Adrenal gland (tissue), 12 donors: ENCODE data around the gene OR2Y1. TPM values are rescaled to one million over a fixed set of nuclear protein-coding genes. Genes with fewer than 3 reads are reported as not detected.

Experiments
- DNase-seq, 7 donors: peaks; one replicate each; pipeline ENCODE4 v3.0.0-alpha.2; 2019 to 2020
- H3K27ac ChIP-seq, 5 donors: fragments of 200-600 bp; sonication (generic) in 4 of 5; 1 replicate in 3 of 5; 2 replicates in 2 of 5; pipeline versions ENCODE4 v1.5.1 to v1.8.0; 2016 to 2020; ENCODE audit warnings: mild to moderate bottlenecking in 1 of 5
- H3K27me3 ChIP-seq: fragments of 200-600 bp; 2 replicates; pipeline ENCODE4 v1.8.0; 2021
- H3K36me3 ChIP-seq, 2 donors: fragments of 200-600 bp; replicated peaks in 1 of 2; 1 replicate in 1 of 2; 2 replicates in 1 of 2; pipeline versions ENCODE4 v1.5.1 to v1.8.0; 2018 to 2022
- H3K4me1 ChIP-seq, 2 donors: fragments of 200-600 bp; replicated peaks in 1 of 2; 1 replicate in 1 of 2; 2 replicates in 1 of 2; pipeline versions ENCODE4 v1.5.1 to v1.8.0; 2018 to 2021
- H3K4me3 ChIP-seq, 4 donors: fragments of 200-600 bp; sonication (generic) in 3 of 4; one replicate each; pipeline ENCODE4 v1.5.1; 2016 to 2018
- H3K9me3 ChIP-seq, 3 donors: fragments of 200-600 bp; sonication (generic) in 1 of 3; replicated peaks in 1 of 3; 1 replicate in 2 of 3; 2 replicates in 1 of 3; pipeline versions ENCODE4 v1.5.1 to v1.8.0; 2016 to 2021
- POLR2A ChIP-seq, 2 donors: fragments of 450-650 bp; IDR thresholded peaks; one replicate each; pipeline ENCODE4 v1.6.1; 2017; ENCODE audit warnings: antibody characterized with exemption in 2 of 2, mild to moderate bottlenecking in 2 of 2, moderate library complexity in 1 of 2
- WGBS, 4 donors: extraction: QIAGEN DNeasy Blood & Tissue Kit in 2 of 4; methylation state at CpG; one replicate each; pipeline versions ENCODE4 v1.1.5 to v1.1.7; 2013 to 2017; 5-methylcytosine and 5-hydroxymethylcytosine counted together
- intact Hi-C, 2 donors: fragments of 100-400 bp; cut with DNase I; formaldehyde crosslinking; loops; one replicate each; pipeline versions ENCODE4 v1.14.1 to v1.15.0; 2022 to 2023
- polyA plus RNA-seq, 3 donors: library from polyadenylated mRNA; stranded (reverse); fragments of 200-250 nt in 2 of 3; fragments of 350-450 nt in 1 of 3; fragmentation: Illumina TruSeq in 1 of 3; extraction: RNeasy Lipid Tissue Mini Kit (QIAGEN cat#74804) in 1 of 3; gene quantifications; one replicate each; pipeline ENCODE4 v1.2.3, GENCODE V29; 2013 to 2014
- total RNA-seq, 9 donors: library from RNA; depleted of rRNA in 4 of 9; stranded (reverse); fragments of >200 nt in 4 of 9; fragments of 120-200 nt in 1 of 9; fragmentation: NEBNext Ultra II Directional in 1 of 9; extraction: Animal tissue kit (Norgen Biotek cat#: 25700) in 1 of 9; gene quantifications; one replicate each; pipeline versions ENCODE4 v1.1.0 to v1.2.4, GENCODE V29; 2013 to 2023
- TF ChIP-seq, protein P1 (sequence below), 6 experiments: fragments of 450-650 bp in 4 of 6; fragments of 200-600 bp in 2 of 6; sonication (generic) in 1 of 6; IDR thresholded peaks; 1 replicate in 5 of 6; 2 replicates in 1 of 6; pipeline versions ENCODE4 v1.5.1 to v1.8.0; 2016 to 2021; ENCODE audit warnings: antibody characterized with exemption in 6 of 6, mild to moderate bottlenecking in 2 of 6, moderate library complexity in 1 of 6
- donor health status: healthy with polysubstance abuse.
- donor health status: Bipolar disorder and iron deficiency.
- donor health status: DM: yes; HTN: yes; CAD: no.
- donor health status: DM: no; HTN: no; CAD: no.
- donor health status: DM: no; HTN: no; CAD: no.
- donor health status: DM: yes; HTN: yes; CAD: no.

OR2Y1 gene
- total and polyA plus RNA-seq, 12 donors, result not detected

DNA sequence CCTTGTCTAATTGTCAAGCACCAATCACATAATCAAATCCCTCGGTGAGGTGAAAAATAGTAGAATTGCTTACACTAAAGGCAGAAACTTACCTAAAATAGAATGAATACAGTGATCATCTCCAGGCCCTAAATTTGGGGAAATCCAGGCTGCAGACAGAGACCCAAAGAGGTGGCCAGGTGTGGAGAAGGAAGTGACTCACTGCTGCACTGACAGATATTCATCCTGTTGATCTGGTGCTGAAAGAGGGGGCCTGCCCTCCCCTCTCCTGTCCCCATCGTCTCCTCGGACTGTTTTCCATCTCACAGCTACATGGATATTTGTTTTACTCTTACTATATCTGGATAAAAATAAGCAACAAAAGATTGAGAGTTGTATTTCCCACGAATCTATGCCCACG, 15.9 kb downstream of the OR2Y1 start:
- DNase-seq, result no peak
- Histone ChIP-seq H3K4me3 (no peak overlapping the region), H3K27me3 (no peaks in the 10 kb centered on the region), H3K27ac (no peak overlapping the region), H3K36me3 (no peaks in the 10 kb centered on the region), H3K4me1 (no peaks in the 10 kb centered on the region), H3K9me3 (no peaks in the 10 kb centered on the region)
- no peak for TF ChIP-seq POLR2A (IDR thresholded peaks at IDR 0.05)
- TF ChIP-seq, protein P1, sequence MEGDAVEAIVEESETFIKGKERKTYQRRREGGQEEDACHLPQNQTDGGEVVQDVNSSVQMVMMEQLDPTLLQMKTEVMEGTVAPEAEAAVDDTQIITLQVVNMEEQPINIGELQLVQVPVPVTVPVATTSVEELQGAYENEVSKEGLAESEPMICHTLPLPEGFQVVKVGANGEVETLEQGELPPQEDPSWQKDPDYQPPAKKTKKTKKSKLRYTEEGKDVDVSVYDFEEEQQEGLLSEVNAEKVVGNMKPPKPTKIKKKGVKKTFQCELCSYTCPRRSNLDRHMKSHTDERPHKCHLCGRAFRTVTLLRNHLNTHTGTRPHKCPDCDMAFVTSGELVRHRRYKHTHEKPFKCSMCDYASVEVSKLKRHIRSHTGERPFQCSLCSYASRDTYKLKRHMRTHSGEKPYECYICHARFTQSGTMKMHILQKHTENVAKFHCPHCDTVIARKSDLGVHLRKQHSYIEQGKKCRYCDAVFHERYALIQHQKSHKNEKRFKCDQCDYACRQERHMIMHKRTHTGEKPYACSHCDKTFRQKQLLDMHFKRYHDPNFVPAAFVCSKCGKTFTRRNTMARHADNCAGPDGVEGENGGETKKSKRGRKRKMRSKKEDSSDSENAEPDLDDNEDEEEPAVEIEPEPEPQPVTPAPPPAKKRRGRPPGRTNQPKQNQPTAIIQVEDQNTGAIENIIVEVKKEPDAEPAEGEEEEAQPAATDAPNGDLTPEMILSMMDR (IDR thresholded peaks at IDR 0.05), result no peak
- intact Hi-C loops, result no loop called here
- 58 to 64% (median 61%) methylated on average over 5 of the region's 5 CpGs for WGBS, 4 donors

DNA sequence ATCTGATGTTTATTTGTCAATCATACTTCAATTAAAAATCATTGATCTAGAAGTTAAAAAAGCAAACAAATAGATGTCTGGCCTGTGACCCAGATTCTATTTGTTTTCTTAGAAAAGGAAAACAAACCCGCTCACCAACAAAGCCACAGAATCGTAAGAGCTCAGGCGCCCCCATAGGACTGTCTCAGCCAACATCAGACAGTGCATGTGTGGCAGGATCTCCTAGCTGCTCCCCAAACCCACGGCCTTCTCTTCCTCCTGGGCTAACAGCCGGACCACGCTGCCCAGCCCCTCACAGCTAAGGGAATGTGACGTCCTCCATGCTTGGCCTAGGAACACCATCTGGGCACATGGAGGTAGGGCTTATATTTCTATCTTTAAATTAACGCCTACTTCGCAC, 19.4 kb downstream of the OR2Y1 start:
- H3K4me3 ChIP-seq, result no peak overlapping the region
- TF ChIP-seq POLR2A (IDR thresholded peaks at IDR 0.05), result no peak
- TF ChIP-seq, protein P1 (IDR thresholded peaks at IDR 0.05), result no peak
- 84 to 87% (median 86%) methylated on average over 9 of the region's 9 CpGs for WGBS, 4 donors
- no peaks in the 10 kb centered on the region for H3K9me3 ChIP-seq
- intact Hi-C loops, result no loop called here
- no peak overlapping the region for H3K27ac ChIP-seq
- H3K36me3 ChIP-seq, result no peaks in the 10 kb centered on the region
- no peak for DNase-seq
- no peaks in the 10 kb centered on the region for H3K27me3 ChIP-seq
- no peaks in the 10 kb centered on the region for H3K4me1 ChIP-seq

DNA sequence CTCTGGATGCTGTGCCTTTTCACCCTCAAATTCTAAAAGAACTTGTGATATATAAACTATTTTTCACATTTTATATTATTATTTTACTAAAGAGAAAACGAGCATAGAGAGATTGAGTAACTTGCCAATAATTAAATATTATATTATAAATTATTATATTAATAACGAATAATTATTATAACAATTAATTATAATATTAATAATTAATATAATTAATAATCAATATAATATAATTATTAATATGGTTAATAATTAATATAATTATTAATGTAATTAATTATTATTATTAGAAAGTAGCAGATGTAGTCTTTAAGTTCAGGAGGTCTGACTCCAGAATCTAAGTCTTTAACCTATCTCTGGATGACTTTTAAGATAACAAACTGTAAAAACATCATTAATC, 20.1 kb downstream of the OR2Y1 start:
- no peak for DNase-seq
- intact Hi-C loops, result no loop called here
- Histone ChIP-seq H3K27me3 (no peaks in the 10 kb centered on the region), H3K27ac (no peak overlapping the region), H3K4me1 (no peaks in the 10 kb centered on the region), H3K9me3 (no peaks in the 10 kb centered on the region), H3K36me3 (no peaks in the 10 kb centered on the region), H3K4me3 (no peak overlapping the region)
- no peak for TF ChIP-seq POLR2A (IDR thresholded peaks at IDR 0.05)
- TF ChIP-seq, protein P1 (IDR thresholded peaks at IDR 0.05), result no peak
- 54 to 67% (median 57%) methylated on average over 2 of the region's 2 CpGs for WGBS, 4 donors

DNA sequence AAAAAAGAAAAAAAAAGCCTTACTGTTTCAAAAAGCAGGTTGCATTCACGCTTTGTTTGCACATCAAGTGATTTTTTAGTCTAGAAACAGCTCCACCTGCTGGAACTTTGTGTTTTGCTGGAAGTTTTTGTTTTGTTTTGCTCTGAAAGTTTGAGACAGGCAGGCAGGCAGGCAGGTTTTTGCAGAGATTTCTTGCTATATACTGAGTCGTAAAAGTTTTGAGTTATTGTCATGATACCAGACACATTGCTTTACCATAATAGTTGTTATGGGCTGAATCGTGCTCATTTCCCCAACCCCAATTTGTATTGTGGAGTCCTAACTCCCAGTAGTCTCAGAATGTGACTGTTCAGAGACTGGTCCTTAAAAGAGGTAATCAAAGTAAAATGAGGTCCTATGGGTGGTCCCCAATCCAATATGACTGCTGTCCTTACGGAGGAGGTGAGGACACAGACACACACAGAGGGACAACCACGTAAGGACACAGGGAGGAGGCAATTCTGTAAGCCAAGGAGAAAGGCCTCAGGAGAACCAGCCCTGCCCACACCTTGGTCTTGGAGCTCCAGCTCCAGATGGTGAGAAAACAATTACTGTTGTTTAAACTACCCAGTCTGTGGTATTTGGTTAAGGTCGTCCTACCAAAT, 20.9 kb downstream of the OR2Y1 start:
- Histone ChIP-seq H3K27ac (no peak overlapping the region), H3K4me3 (no peak overlapping the region), H3K27me3 (no peaks in the 10 kb centered on the region), H3K9me3 (no peaks in the 10 kb centered on the region), H3K36me3 (no peaks in the 10 kb centered on the region), H3K4me1 (no peaks in the 10 kb centered on the region)
- 36 to 44% (median 38%) methylated on average over 6 of the region's 6 CpGs for WGBS, 4 donors
- DNase-seq, result peak in 3 of 7 donors; percentile 7 to 23 (median 10)
- intact Hi-C loops, result no loop called here
- no peak for TF ChIP-seq POLR2A (IDR thresholded peaks at IDR 0.05)
- TF ChIP-seq, protein P1 (IDR thresholded peaks at IDR 0.05), result peak; percentile 20 to 58 (median 38)
